HG02981 (cell line): ENCODE data around the gene BRCA2.
A peak's percentile ranks its signal among the peaks of the same experiment; 100 is the strongest.

ENCODE experiments used
- ATAC-seq: cut with Tn5 transposase; IDR thresholded peaks from one replicate; pipeline ENCODE4 v1.9.1; 2021; ENCODE audit warnings: mild to moderate bottlenecking, moderate library complexity; ENCODE audit not compliant: unreplicated experiment

Gene BRCA2

DNA sequence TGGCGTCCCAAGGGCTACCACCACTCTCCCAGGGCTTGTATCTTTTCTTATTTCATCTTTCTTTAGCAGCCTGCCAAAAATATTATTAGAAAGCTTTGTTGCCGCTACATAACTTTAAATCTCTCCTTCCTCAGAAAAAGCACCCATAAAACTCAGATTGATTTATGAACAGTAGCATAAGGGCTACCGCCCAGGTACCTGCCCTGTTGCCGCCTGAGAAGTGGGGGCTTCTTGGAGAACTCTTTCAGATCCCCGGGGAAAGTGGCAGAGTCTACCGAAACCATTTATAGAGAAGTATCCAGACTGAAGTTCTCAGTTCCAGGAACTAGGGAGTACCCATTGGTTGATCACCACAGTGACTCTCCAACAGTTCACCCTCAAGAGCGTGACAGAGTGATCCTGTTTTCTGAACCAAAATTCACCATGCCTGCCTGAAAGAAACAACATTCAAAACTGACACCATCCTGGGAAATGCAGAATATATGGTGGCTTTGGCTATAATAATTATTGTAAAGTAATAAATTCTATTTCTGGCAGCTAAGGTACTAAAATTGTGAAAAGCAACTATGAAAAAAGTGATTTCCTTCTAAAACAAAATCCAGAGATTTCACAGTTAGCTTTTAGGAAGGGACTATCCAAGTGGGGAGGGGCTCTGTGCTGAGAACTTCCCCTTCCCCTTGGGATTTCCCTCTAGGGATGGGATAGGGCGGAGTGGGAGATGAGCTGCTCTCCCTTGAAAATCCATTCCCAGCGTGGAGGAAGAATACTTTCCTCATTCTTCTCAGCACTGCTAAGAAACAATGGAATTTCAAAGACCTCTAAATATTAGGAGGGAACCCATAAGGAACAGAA, 113.5 kb downstream of the BRCA2 start:
- ATAC-seq, result peak; percentile 21

DNA sequence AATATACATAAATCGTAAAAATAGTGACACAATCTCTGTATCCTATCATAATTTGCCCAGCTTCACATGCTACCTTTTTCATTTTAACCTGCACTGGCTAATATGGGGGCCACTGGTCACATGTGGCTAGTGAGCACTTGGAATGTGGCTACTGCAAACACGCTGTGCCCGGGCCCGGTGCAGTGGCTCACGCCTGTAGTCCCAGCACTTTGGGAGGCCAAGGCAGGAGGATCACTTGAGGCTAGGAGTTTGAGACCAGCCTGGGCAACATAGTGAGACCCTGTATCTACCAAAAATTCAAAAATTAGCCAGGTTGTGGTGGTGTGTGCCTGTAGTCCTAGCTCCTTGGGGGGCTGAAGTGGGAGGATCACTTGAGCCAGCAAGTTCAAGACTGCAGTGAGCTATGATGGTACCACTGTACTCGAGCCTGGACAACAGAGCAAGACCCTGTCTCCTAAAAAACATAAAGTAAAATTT, 114.2 kb downstream of the BRCA2 start:
- no peak for ATAC-seq

DNA sequence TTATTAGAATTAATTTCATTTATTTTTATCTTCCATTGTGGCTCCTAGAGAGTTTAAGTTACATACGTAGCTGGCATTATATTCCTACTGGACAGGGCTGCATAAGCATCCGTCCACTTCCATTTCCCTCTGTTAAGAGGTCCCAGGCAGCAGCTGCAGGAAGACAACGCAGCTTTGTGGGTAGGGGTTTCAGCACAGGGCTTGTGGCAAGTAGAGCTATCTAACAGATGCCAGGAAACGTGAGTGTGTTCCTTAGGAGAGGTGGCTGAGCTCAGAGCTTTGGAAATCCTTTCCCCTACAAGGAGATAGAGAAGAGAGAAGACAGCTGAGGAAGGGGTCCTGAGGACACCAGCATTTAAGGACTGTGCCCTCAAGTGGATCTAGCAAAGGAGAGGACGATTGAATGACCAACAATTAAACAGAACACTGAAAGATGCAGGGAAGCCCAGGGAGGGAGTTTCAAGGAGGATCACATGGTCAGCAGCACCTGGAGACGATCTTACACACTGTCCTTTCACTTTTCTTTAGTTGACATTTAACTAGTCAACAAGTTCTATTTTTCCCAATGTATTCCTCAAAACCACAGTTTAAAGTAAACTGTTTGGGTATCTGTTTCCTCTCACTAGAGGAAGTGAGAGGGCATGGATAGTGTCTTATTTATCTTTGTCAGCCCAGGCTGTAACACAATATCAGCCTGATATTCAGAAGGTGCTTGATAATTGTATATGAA, 114.9 kb downstream of the BRCA2 start:
- no peak for ATAC-seq

DNA sequence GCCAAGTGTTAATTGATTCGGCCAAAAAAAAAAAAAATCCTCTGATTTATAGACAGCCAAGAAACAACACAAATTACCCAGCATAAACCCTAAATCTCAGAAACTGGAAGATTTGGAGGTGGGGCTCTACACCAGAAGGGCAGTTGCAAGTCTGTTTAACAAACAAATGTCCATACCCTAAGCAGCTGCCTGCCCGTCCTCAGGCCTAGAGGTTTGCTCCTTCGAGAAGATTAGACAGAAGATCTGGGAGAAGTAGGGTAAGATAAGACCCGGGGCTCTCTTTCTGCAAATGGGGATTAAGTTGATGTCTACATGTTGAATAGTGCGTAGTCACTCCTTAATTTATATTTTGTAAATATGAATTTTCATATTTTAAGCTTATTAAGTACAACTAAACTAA, 116.1 kb downstream of the BRCA2 start:
- no peak for ATAC-seq

DNA sequence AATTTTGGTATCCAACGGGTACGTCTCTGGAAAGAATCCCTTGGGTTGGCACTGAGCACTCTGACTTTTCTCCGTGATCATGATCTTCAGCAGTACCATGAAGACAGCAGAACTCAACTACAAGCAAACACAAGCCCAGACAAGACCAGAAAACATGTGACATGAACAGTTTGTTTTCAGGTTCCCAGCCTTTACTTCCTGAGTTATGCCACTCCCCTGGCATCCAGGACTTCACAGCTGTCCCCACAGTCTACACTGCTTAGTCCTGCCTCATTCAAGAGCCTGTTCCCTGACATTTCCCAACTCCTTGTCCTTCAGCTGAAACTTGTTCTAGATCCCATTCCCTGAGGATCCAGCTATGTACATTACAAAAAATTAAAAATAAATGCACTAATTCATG, 117.5 kb downstream of the BRCA2 start:
- ATAC-seq, result no peak

DNA sequence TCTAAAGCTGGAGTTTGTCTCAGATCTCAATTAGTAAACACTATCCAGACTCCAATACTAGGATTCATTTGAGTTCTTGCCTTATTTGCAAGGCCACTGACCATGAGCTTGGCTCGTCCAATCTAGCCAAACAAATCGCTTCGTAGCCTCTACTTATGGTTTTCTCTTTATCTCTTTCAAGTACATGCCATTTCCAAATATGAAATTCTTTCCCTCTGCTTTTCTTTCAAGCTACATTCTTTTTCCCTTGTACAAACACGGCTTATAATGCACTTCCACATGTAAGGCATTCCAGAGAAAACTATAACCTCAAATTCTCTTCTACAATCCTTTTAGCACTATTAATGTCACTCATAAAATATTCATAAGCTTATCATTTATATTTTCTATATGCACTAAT, 123.6 kb downstream of the BRCA2 start:
- ATAC-seq, result no peak

DNA sequence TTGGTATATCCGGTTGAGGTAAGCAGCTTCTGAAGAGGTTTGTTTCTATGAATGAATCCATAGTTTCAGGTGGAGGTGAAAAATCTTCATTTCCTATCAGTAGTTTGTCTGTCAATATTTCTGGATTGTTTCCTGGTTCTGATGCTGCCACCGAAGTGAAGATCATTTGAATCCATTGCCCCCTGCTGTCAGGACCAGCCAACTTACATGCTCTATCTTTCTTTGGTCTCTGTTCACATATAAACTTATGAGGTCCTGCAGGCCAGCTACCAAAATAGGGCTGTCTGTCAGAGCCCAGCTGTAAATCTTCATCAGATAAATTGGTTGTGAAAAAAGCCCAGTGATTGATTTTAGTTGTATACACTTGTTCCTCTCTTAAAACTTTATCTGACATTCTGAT, 127.8 kb downstream of the BRCA2 start:
- ATAC-seq, result peak; percentile 80

DNA sequence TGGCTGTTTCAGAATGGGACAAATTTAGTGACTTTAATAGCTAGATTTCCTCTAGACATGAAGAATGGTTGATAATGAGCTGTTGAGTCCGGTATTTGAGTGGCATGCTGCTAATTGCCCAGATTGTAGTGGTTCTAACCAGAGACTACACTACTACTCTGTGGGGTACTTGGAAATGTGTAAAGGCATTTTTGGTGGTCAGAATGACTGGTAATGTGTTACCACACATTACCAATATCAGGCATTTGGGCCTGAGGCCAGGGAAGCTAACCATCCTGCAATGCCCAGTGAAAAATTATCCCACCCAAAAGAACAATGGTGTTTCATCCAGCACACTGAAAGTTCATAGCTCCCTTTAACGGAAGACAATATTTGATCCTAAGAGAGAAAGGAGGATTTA, 130.2 kb downstream of the BRCA2 start:
- ATAC-seq, result no peak

DNA sequence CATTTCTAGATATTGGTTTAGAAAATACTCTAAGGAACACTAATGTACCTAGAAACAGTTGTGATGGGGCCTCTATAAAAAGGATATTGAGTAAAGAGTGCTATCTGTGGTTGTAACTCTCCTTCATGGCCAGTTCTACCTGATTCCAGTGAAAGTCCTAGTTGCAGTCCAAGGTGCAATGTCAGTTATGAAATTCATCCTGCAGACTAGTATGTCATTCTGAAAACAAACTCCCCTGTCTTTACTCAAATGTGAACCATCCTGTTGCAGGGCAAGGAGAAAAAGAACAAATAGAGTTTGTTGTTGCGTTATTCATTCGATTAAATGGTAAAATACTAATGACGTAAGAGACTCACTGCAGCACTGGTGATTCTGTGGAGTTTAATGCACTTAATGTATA, 130.9 kb downstream of the BRCA2 start:
- no peak for ATAC-seq

DNA sequence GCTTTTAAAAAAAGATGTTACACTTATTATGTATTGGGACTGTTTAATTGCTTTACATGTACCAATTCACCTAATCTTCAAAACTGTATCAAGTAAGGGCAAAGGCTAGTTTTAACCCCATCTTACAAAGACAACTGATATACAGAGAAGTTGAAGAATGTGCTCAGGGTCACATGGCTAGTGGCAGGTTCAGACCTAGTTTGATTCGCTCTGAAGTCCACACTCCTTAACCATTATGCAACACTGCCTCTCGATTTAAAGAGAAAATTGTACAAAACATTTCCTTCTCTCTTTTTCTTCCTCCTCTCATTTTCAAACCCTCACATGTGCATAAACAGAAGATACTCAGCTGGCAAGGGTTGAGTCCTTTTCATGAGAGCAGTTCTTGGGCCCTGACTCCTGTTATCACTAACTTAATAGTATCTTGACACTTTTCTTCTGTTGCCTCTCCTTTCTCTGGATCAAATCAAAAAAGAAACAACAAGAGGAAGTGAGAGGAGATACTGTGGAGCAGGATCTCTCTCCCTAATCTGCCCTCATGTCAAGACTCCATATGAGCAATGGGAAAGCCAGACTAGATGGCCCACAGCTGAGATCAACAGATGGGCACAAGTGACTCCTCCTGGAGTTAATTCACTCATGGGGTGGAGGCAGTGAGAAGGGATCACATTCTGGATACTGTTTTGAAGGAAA, 131.6 kb downstream of the BRCA2 start:
- ATAC-seq, result no peak

DNA sequence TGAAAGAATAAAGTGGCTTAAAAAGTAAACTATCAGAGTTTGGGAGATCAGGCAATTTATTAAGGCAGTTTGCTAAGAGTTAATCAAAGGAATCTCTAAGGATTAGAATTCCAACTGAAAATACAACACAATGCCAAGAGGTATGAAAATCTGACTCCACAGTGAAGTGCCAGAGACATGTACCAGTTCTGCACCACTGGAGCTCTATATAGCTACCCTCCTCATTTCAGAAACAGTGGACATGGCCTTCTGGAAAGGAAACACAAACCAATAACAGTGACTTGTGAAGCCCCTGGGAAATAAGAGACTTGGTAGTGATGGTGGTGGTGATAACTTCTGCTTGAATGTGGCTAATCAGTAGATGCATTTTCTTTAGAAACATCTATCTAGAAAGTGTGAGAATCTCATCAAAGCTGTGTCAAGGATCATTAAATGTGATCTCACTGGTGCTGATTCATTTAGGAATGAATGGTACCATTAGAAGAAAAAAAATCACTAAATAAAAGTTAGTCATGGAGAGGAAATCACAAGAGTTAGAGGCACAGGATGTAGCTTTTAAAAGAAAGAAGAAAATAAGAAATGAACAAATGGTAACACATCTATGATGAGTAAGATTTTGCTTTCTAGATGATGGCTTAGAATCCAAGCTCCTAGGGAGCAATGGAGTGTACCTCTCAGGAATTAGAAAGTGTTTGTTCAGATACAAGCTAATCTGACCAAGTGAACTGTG, 132.8 kb downstream of the BRCA2 start:
- ATAC-seq, result no peak

DNA sequence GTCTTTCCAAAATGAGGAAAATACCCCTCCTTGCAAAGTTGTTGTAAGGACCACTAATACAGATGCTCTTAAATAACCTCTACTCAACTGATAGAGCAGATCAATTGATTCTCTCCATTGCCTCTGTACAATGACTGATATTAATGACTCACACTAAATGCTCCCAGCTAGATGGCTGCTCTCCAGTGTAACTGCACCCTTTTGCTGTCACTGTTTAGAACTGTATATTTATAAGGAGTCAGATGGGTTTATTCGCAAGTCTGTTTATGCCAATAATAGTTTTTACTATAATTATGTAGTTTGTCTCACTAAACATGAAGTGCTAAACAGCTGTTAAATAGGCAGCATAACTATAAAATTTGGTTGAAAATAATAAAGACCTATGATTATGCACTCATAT, 133.7 kb downstream of the BRCA2 start:
- ATAC-seq, result no peak
